HCT116 (cell line): ENCODE measurements around the gene ANXA4. TPM values are rescaled to one million over a fixed set of nuclear protein-coding genes. Genes with fewer than 3 reads are reported as not detected.

ENCODE experiments used
- ATAC-seq: fragments of 200-7000 bp; cut with Tn5 transposase; 2 replicates; pipeline ENCODE4 v1.9.1; 2020; ENCODE audit warnings: mild to moderate bottlenecking, moderate library complexity
- BruUV-seq: library from RNA; stranded (reverse); fragments of 400-500 nt; replicated peaks from 2 replicates; lab custom pipeline; 2021; lab: Mats Ljungman, UMichigan
- CTCF ChIA-PET: fragments of 300-600 bp; sonication (Branson Sonifier 250); formaldehyde crosslinking; loops from one replicate; lab custom pipeline; 2021; ENCODE audit warnings: antibody characterized with exemption; lab: Charles Lee
- POLR2A ChIA-PET: fragments of 300-600, 350-600 bp; sonication (Branson Sonifier 250); formaldehyde crosslinking; loops from one replicate; lab custom pipeline; 2021; ENCODE audit warnings: antibody characterized with exemption; lab: Charles Lee
- RAD21 ChIA-PET, 2 experiments: fragments of 300-600 bp; sonication (Branson Sonifier 250); formaldehyde crosslinking; loops; one replicate each; lab custom pipeline; 2023; ENCODE audit warnings: low total read pairs in 2 of 2; ENCODE audit not compliant: uncharacterized antibody in 2 of 2, unreplicated experiment in 2 of 2, low non-redundant PET in 1 of 2; lab: Charles Lee
- DNase-seq: peaks from one replicate; pipeline ENCODE4 v3.0.0-alpha.2; 2010; ENCODE audit warnings: low read depth, low spot score
- H2AFZ ChIP-seq: fragments of 200-600 bp; shearing (Covaris generic), sonication (generic); 2 replicates; pipeline ENCODE4 v1.6.1; 2017; ENCODE audit warnings: low read depth, mixed run types, mixed read lengths, antibody characterized with exemption, low read length; ENCODE audit not compliant: poor library complexity, severe bottlenecking
- H3K27ac ChIP-seq: 2 replicates; pipeline ENCODE4 v1.5.1; 2012; ENCODE audit warnings: low read depth, low read length
- H3K27me3 ChIP-seq: fragments of 200-600 bp; sonication (generic); 2 replicates; pipeline ENCODE4 v1.6.1; 2016; ENCODE audit warnings: mixed run types, low read length, mixed read lengths; ENCODE audit not compliant: insufficient read depth
- H3K36me3 ChIP-seq, 2 experiments: fragments of 200-500 bp in 1 of 2; fragments of 200-600 bp in 1 of 2; sonication (Bioruptor generic) in 1 of 2; sonication (generic) in 1 of 2; 2 replicates each; pipeline versions ENCODE4 v1.5.1 to v1.6.1; 2014 to 2016; ENCODE audit warnings: low read length in 2 of 2, inconsistent platforms in 1 of 2, mixed read lengths in 1 of 2, mixed run types in 1 of 2; ENCODE audit not compliant: insufficient read depth in 2 of 2, control insufficient read depth in 1 of 2
- H3K4me1 ChIP-seq, 2 experiments: fragments of 200-600 bp in 1 of 2; sonication (generic) in 1 of 2; 2 replicates each; pipeline versions ENCODE4 v1.5.1 to v1.6.1; 2012 to 2017; ENCODE audit warnings: low read length in 2 of 2, inconsistent platforms in 1 of 2, mild to moderate bottlenecking in 1 of 2, mixed read lengths in 1 of 2, mixed run types in 1 of 2, moderate library complexity in 1 of 2; ENCODE audit not compliant: insufficient read depth in 2 of 2, control insufficient read depth in 1 of 2
- H3K4me2 ChIP-seq: fragments of 200-600 bp; sonication (generic); 2 replicates; pipeline ENCODE4 v1.6.1; 2017; ENCODE audit warnings: mixed run types, low read length, mixed read lengths
- H3K4me3 ChIP-seq, 2 experiments: fragments of 200-600 bp in 1 of 2; sonication (generic) in 1 of 2; replicated peaks in 1 of 2; 2 replicates each; pipeline ENCODE4 v1.5.1; 2011 to 2016; ENCODE audit warnings: low read length in 2 of 2, control low read depth in 1 of 2, low read depth in 1 of 2, mild to moderate bottlenecking in 1 of 2, mixed read lengths in 1 of 2, mixed run types in 1 of 2
- H3K79me2 ChIP-seq: fragments of 200-600 bp; sonication (generic); 2 replicates; pipeline ENCODE4 v1.6.1; 2017; ENCODE audit warnings: mild to moderate bottlenecking, mixed run types, low read length, moderate library complexity, mixed read lengths; ENCODE audit not compliant: insufficient read depth
- H3K9ac ChIP-seq: fragments of 200-600 bp; sonication (generic); 2 replicates; pipeline ENCODE4 v1.6.1; 2016; ENCODE audit warnings: low read length, mixed read lengths
- H3K9me2 ChIP-seq: fragments of 200-600 bp; sonication (generic), shearing (Covaris generic); 2 replicates; pipeline ENCODE4 v1.6.1; 2017; ENCODE audit warnings: mixed run types, mild to moderate bottlenecking, moderate library complexity; ENCODE audit not compliant: insufficient read depth
- H3K9me3 ChIP-seq, 2 experiments: fragments of 200-500 bp in 1 of 2; fragments of 200-600 bp in 1 of 2; sonication (Bioruptor generic) in 1 of 2; sonication (generic) in 1 of 2; 2 replicates each; pipeline ENCODE4 v1.6.1; 2014 to 2017; ENCODE audit warnings: low read length in 2 of 2, mixed read lengths in 2 of 2, inconsistent platforms in 1 of 2, low read depth in 1 of 2, mild to moderate bottlenecking in 1 of 2, mixed run types in 1 of 2, moderate library complexity in 1 of 2; ENCODE audit not compliant: control insufficient read depth in 1 of 2, insufficient read depth in 1 of 2
- H4K20me1 ChIP-seq: fragments of 200-600 bp; sonication (generic), shearing (Covaris generic); 2 replicates; pipeline ENCODE4 v1.6.1; 2017; ENCODE audit warnings: mixed run types, mild to moderate bottlenecking, moderate library complexity; ENCODE audit not compliant: insufficient read depth
- CEBPB ChIP-seq: IDR thresholded peaks from 2 replicates; pipeline ENCODE4 v1.6.1; 2012; ENCODE audit warnings: low read depth
- EGR1 ChIP-seq: IDR thresholded peaks from 2 replicates; pipeline ENCODE4 v1.6.1; 2012; ENCODE audit warnings: low read depth
- EZH2 ChIP-seq: fragments of 200-600 bp; sonication (generic); IDR thresholded peaks from 2 replicates; pipeline ENCODE4 v1.6.1; 2017; ENCODE audit warnings: antibody characterized with exemption, mixed run types
- FOSL1 ChIP-seq: IDR thresholded peaks from 2 replicates; pipeline ENCODE4 v1.6.1; 2012; ENCODE audit warnings: low read depth
- POLR2A ChIP-seq: IDR thresholded peaks from 2 replicates; pipeline ENCODE4 v1.7.0; 2011; ENCODE audit warnings: borderline replicate concordance; ENCODE audit not compliant: insufficient read depth, insufficient read length; ENCODE audit errors: extremely low read depth
- SP1 ChIP-seq: IDR thresholded peaks from 2 replicates; pipeline ENCODE4 v1.6.1; 2012; ENCODE audit warnings: low read depth
- YY1 ChIP-seq: IDR thresholded peaks from 2 replicates; pipeline ENCODE4 v1.6.1; 2011; ENCODE audit warnings: low read length, low read depth, moderate library complexity, mild to moderate bottlenecking; ENCODE audit not compliant: insufficient replicate concordance; ENCODE audit errors: extremely low read depth
- ZFX ChIP-seq: fragments of 450-650 bp; IDR thresholded peaks from 2 replicates; pipeline ENCODE4 v1.6.1; 2017
- ZNF274 ChIP-seq: fragments of 200-500 bp; sonication (Bioruptor generic); IDR thresholded peaks from 2 replicates; pipeline ENCODE4 v1.6.1; 2014; ENCODE audit warnings: mild to moderate bottlenecking, low read depth, low read length, inconsistent platforms
- intact Hi-C: fragments of 100-400 bp; cut with micrococcal nuclease; formaldehyde crosslinking; loops from 2 replicates; pipeline ENCODE4 v1.10.0; 2022
- total RNA-seq: library from RNA; stranded (reverse); gene quantifications from one replicate; pipeline ENCODE4 v1.2.1, GENCODE V29; 2021; ENCODE audit not compliant: unreplicated experiment
- TF ChIP-seq, protein P1 (sequence below): IDR thresholded peaks from 2 replicates; pipeline ENCODE4 v1.6.1; 2012
- TF ChIP-seq, protein P2 (sequence below): IDR thresholded peaks from 2 replicates; pipeline ENCODE4 v1.6.1; 2012; ENCODE audit warnings: low read depth
- TF ChIP-seq, protein P3 (sequence below): IDR thresholded peaks from 2 replicates; pipeline ENCODE4 v1.6.1; 2012

ANXA4 gene
- total RNA-seq, 1 experiment from 2014 or later, result 64.6 TPM

DNA sequence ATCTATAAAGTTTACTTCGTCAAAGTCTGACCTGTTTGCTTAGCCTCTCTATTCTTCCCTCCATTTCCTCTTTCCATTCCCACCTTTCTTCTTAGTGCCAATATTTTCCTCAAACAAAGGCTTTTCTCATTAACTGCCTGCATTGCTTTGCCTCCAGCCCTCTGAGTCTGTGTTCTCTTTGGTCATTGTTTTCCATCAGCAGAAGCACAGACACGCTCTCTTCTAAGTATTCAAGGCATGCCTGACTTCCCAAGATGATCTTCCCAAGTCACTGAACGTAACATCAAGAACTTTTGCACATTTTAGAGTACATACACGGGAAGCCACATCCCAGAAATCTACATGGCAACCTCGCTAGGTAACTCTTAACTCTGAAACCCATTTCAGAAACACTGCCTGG is 32.6 kb upstream of the ANXA4 start:
- no TSS peak for BruUV-seq
- CTCF ChIA-PET, result no interaction called here

DNA sequence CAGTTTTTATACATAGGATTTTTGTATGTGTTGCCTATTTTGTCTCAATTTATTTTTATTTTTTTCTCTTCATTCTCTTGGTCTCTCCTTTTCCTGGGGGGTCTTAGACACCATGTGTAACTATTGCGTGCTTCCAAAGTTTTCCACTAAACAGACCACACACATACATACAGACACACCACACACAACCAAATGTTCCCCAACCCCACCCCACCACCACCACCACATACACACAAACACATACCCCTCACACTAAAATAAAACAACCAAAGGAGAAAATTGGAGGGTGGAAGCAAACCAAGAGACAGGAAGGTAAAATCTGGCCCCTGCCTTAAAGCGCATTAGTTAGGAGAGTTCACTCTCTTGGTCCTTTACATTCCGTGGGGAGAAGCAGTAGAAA is 30.0 kb upstream of the ANXA4 start:
- Histone ChIP-seq H3K36me3 (no peaks in the 10 kb centered on the region), H3K4me3 (no peak overlapping the region), H3K9me2 (no peaks in the 10 kb centered on the region), H3K27ac (no peak overlapping the region), H3K9me3 (no peaks in the 10 kb centered on the region), H3K9ac (no peak overlapping the region), H3K4me1 (peaks cover 0 to 4% of the 10 kb centered on the region in 2 experiments; a peak in 1 of 4 replicates), H3K79me2 (no peaks in the 10 kb centered on the region), H4K20me1 (no peaks in the 10 kb centered on the region), H3K27me3 (no peaks in the 10 kb centered on the region), H3K4me2 (no peak overlapping the region), H2AFZ (no peak overlapping the region)
- ChIA-PET RAD21 (no interaction called here), POLR2A (no interaction called here), CTCF (interaction anchor here (1.4 kb wide), 1 partner anchor 13 kb away, joined by 4 read pairs; no protein-coding TSS in a partner anchor)
- intact Hi-C loops, result loop anchor here (10.0 kb wide), 1 partner anchor 327 kb away; the partner anchor contains the start of gene GFPT1
- DNase-seq (no peak), ATAC-seq (no peak)
- TF ChIP-seq, protein P1, sequence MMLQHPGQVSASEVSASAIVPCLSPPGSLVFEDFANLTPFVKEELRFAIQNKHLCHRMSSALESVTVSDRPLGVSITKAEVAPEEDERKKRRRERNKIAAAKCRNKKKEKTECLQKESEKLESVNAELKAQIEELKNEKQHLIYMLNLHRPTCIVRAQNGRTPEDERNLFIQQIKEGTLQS, result no peak
- TF ChIP-seq YY1 (no peak), FOSL1 (no peak), ZNF274 (no peak), POLR2A (no peak), CEBPB (no peak), EZH2 (no peak), SP1 (no peak), ZFX (no peak)
- TF ChIP-seq, protein P2, sequence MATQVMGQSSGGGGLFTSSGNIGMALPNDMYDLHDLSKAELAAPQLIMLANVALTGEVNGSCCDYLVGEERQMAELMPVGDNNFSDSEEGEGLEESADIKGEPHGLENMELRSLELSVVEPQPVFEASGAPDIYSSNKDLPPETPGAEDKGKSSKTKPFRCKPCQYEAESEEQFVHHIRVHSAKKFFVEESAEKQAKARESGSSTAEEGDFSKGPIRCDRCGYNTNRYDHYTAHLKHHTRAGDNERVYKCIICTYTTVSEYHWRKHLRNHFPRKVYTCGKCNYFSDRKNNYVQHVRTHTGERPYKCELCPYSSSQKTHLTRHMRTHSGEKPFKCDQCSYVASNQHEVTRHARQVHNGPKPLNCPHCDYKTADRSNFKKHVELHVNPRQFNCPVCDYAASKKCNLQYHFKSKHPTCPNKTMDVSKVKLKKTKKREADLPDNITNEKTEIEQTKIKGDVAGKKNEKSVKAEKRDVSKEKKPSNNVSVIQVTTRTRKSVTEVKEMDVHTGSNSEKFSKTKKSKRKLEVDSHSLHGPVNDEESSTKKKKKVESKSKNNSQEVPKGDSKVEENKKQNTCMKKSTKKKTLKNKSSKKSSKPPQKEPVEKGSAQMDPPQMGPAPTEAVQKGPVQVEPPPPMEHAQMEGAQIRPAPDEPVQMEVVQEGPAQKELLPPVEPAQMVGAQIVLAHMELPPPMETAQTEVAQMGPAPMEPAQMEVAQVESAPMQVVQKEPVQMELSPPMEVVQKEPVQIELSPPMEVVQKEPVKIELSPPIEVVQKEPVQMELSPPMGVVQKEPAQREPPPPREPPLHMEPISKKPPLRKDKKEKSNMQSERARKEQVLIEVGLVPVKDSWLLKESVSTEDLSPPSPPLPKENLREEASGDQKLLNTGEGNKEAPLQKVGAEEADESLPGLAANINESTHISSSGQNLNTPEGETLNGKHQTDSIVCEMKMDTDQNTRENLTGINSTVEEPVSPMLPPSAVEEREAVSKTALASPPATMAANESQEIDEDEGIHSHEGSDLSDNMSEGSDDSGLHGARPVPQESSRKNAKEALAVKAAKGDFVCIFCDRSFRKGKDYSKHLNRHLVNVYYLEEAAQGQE, result no peak
- BruUV-seq, result no TSS peak

More for the DNA sequence above, 32.6 kb upstream of the ANXA4 start:
- Histone ChIP-seq H2AFZ (no peak overlapping the region), H3K27ac (no peak overlapping the region), H4K20me1 (no peaks in the 10 kb centered on the region), H3K4me1 (no peaks in the 10 kb centered on the region), H3K79me2 (no peaks in the 10 kb centered on the region), H3K9ac (no peak overlapping the region), H3K27me3 (no peaks in the 10 kb centered on the region), H3K9me3 (no peaks in the 10 kb centered on the region), H3K4me2 (no peak overlapping the region), H3K9me2 (no peaks in the 10 kb centered on the region), H3K36me3 (no peaks in the 10 kb centered on the region), H3K4me3 (no peak overlapping the region)
- DNase-seq, result no peak
- RAD21 ChIA-PET, result interaction anchor here in 1 of 2 experiments (0.7 kb wide), 1 partner anchor 65 kb away, joined by 3 read pairs; no protein-coding TSS in a partner anchor
- ATAC-seq, result no peak
- TF ChIP-seq YY1 (no peak), EGR1 (no peak), CEBPB (no peak)
- TF ChIP-seq, protein P3, sequence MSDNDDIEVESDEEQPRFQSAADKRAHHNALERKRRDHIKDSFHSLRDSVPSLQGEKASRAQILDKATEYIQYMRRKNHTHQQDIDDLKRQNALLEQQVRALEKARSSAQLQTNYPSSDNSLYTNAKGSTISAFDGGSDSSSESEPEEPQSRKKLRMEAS, result no peak
- TF ChIP-seq, protein P1, result no peak
- intact Hi-C loops, result no loop called here
- POLR2A ChIA-PET, result no interaction called here
